HG03571 (cell line): ENCODE measurements around the gene ITGB3.
A peak's percentile ranks its signal among the peaks of the same experiment; 100 is the strongest.

Source experiments
- ATAC-seq: cut with Tn5 transposase; IDR thresholded peaks from one replicate; pipeline ENCODE4 v1.9.1; 2021; ENCODE audit not compliant: unreplicated experiment

Gene ITGB3

DNA sequence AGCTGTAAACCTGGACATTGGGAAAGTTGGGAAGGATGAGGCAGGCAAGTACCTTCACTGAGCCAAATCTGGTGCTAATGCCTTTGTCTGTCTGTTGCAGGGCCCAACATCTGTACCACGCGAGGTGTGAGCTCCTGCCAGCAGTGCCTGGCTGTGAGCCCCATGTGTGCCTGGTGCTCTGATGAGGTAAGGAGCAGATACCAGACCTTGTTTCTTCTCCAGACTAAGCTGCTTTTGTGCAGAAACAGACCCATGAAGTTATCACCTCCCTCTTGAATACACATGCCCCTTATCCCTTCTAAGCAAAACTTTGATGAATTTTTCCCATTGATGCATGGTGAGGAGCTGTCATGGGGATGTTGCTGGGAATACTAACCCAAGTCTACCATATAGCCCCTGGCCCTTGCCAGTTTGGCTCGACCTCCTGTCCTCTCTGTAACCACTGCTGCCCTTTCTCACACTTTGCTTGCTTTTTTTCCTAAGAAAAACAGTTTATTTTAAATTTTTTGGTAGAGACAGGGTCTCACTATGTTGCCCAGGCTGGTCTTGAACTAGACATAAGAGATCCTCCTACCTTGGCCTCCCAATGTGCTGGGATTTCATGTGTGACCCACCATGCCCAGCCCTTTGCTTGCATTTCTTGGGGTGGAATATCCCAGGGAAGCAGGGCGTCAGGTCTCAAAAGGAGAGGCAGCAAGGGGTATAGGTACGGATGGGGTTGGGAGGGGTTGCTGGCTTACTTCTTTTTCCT is 20.9 kb downstream of the ITGB3 start:
- no peak for ATAC-seq

DNA sequence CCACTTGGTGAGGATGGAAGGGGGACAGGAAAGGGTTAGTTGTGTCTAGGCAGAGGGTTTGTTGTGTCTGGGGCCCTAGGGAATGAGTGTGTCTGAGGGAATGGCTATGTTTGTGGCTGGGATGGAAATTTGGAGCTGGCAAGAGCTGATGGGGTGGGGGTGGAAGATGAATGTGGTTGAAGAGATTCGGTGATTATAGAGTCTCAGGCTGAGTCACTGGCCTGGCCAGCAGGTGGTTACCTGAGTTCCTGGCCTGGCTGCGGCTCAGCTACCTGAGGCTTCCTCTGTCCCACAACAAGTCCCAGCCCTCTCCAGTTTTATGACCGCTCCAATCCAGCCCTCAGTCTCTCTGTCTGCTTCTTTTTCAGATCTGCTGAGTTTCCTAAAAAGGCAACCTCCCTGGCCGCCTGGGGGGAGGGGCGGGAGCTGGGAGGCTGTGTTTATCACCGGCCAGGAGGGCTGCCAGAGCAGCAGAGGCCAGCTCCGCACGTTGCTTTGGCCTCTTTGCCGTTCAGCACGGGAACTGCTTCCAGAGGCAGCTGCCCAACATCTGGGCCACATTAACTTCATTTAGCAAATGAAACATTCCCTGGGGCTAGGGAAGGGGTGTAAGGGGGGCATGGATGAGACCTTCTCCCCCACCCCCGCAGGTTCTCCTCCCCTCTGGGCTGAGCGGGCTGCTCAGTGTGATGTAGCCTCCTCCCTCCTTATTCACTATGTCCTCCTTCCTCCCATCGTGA is 21.8 kb downstream of the ITGB3 start:
- no peak for ATAC-seq

DNA sequence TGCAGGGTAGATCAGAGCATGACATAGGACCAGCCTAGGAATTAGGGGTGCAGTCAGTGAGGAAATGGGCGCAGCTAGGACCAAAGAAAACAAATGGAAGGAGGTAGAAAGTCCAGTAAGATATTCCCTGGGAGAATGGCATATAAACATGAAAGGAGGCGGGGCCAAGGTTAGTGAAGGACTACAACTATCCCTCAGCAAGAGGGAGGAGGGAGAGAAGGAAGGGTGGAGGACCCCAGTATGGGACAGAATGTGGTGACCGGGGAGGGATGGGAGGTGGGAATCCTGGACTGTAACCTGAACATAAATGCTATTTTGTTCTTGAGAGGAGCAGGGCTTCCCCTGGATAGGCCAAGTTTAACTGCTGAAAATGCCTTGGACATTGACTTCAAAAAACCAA is 22.8 kb downstream of the ITGB3 start:
- ATAC-seq = no peak

DNA sequence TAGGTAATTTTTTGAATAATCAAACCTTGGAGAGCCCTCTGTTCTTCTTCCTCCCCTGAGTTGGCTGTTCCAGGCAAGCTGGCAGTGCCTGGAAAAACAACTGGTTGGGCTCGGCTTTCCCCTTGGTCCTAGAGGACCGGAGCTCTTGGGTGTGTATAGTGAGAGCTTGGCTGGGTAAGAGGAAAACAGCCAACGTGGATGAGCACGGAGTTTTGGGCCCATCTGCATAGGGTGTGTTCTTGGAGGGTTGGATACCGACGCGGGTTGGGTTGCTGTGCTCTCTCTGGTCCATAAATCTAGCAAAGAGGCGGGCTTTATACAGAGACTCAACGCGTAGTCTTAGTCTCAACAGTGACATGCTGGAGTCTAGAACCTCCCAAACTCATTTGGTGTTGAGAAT is 23.2 kb downstream of the ITGB3 start:
- no peak for ATAC-seq

DNA sequence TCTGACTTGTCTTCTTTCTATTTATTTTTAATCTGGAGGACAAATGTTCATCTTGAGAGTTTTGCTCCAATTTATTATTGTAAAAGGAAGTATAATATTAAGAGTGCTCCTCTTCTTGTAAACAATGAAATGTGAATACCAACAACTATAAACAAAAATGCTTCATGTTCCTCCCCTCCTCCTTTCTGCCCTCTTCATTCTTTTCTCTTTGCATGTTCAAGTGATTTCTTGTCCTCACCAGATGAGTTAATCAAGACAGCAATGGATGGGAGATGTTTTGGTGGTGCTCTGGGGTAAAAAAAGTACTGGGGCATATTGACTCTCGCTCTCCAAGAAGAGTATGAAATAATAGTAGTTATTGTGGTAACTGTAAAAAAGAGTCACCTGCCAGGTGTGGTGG is 24.3 kb downstream of the ITGB3 start:
- ATAC-seq = no peak

DNA sequence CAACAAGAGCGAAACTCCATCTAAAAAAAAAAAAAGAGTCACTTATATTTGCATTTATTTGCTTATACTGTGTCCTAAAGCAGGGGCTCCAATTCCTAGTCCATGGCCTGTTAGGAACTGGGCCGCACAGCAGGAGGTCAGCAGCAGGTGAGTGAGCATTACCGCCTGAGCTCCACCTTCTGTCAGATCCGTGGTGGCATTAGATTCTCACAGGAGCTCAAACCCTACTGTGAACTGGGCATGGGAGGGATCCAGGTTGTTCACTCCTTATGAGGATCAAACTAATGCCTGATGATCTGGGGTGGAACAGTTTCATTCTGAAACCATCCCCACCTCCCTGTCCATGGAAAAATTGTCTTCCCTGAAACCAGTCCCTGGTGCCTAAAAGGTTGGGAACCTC is 24.9 kb downstream of the ITGB3 start:
- peak; percentile 7 for ATAC-seq

DNA sequence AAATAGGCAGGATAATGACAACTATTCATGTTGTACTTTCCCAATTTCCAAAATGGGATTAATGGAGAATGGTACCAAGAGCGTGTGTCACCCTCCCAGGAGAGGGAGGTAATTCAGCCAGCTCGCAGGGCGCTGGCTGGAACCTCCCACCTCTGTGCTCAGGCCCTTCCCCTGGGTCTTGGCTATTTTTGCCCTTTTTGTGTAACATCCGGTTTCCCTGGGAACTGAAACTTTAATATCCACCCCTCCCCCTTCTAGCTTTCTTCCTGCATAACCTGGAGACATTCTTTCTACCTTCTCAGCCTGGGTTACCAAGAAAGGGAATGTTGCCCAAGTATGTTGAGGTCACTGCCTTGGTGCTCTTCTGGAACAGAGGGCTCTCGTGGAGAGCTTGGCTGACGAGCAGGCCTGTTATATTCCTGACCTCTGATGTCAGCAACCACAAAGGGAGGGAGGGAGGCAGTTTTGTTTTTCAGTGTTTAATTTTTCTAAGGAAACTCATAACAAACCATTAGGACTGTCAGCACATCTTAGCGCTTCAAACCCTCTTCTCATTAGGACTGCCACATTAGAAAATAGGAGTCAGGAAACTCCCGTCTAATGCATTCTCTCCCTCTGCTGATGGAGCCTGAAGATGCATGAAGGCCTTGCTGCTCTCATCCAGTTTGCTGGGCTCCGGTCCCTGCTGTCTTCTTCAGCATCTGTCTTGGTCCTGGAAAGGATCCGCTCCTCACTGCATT is 25.6 kb downstream of the ITGB3 start:
- peak; percentile 68 for ATAC-seq

DNA sequence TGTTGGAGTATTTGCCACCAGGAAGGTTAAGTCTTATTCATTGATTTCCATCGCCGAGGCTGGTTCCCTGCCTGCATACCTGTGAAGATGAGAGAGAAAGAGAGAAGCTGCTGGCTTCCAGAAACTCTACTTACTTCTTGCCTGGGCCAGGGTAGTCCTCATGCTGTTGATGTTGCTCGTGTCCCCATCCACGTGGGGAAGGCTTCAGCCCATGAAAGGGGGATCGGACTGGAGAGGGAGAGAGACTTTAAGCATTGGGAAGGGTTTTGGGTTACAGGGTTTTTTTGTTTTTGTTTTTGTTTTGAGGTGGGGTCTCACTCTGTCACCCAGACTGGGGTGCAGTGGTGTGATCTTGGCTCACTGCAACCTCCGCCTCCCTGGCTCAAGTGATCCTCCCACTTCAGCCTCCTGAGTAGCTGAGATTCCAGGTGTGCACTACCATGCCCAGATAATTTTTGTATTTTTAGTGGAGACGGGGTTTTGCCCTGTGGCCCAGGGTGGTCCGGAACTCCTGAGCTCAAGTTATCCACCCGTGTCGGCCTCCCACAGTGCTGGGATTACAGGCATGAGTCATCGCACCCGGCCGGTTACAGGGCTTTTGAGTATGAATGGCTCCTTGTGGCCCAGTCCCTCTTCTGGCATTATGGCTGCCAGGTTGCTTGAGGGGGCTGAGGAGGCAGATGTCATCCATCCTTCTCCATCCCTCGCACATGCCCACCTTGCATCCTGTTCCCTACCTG is 26.6 kb downstream of the ITGB3 start:
- ATAC-seq = no peak

DNA sequence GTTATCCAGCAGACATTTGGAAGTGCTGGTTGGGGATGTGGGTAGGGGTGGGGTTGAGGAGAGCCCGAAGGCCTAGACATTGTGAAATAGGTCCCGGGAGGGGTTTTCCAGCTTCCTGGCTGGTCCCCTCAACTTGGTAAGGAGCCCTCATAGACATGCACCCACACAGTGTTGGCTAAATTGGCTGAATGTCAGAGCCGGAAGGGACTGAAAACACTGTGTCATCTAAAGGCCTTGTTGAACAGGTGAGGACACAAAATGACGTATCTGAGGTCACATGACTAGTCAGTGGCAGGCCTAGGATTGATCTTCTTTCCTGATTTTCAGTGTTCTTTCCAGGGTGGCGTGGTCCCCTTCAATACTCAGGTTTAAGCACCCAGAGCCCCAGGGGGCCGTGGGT is 27.6 kb downstream of the ITGB3 start:
- ATAC-seq = no peak

DNA sequence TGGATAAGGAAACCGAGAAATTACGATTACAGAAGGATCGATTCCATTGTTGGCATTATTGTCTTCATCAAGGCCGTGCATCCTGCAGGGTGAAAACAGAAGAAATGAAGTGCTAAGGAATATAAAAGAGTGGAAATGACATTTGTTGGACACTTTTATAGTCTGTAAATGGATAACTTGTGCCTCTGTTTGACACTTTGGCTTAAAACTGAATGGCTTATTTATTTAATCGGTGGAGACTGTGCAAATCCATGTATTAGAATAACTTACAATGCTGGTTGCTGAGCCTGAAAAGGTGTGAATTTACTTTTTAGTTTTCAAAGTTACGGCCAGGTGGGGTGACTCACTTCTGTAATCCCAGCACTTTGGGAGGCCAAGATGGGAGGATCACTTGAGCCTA is 31.4 kb downstream of the ITGB3 start:
- no peak for ATAC-seq

DNA sequence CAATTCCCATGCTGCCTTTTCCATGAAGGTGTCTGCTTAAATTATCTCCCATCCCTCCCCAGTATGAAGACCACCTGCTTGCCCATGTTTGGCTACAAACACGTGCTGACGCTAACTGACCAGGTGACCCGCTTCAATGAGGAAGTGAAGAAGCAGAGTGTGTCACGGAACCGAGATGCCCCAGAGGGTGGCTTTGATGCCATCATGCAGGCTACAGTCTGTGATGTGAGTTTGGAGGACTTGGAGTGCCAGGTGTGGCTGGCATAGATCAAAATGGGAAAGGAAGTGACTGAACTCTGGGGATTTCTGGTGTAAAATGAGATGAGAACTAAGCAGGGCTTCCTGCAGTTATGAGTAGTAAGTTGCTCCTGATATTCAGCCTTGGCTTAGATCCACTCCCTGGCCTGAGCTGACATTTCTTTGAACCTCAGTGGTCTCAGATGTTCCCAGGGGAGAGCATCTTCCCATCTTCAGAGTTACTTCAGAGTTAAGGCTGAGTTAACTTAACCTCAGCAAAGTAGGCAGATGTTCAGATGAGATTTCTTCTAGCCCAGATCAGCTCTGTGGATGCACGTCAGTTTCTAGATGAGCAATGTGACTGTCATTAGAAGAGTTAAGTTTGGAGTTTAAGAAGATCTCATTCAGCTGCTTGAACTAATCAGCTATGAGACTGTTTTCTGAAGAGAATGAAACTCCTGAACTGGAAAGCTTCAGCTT is 32.7 kb downstream of the ITGB3 start:
- peak; percentile 66 for ATAC-seq

DNA sequence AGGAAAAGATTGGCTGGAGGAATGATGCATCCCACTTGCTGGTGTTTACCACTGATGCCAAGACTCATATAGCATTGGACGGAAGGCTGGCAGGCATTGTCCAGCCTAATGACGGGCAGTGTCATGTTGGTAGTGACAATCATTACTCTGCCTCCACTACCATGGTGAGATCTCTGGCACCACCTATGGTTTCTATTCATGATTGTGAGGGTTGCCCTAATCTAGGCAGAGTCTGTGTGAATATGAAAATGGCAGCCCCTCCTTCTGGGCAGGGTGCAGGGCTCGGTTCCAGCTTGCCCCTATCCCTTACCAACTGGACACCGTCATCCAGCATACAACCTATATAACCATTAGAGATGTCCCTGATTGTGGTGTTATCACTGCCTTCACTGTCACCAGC is 33.4 kb downstream of the ITGB3 start:
- ATAC-seq = no peak

DNA sequence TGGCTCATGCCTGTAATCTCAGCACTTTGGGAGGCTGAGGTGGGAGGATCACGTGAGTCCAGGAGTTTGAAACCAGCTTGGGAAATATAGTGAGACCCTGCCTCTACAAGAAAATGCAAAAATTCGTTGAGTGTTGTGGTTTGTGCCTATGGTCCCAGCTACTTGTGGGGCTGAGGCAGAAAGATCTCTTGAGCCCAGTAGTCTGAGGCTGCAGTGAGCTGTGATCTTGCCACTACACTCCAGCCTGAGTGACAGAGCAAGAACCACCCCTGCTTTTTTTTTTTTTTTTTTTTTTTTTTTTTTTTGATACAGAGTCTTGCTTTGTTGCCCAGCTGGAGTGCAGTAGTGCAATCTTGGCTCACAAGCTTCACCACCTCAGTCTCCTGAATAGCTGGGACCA is 34.0 kb downstream of the ITGB3 start:
- no peak for ATAC-seq

DNA sequence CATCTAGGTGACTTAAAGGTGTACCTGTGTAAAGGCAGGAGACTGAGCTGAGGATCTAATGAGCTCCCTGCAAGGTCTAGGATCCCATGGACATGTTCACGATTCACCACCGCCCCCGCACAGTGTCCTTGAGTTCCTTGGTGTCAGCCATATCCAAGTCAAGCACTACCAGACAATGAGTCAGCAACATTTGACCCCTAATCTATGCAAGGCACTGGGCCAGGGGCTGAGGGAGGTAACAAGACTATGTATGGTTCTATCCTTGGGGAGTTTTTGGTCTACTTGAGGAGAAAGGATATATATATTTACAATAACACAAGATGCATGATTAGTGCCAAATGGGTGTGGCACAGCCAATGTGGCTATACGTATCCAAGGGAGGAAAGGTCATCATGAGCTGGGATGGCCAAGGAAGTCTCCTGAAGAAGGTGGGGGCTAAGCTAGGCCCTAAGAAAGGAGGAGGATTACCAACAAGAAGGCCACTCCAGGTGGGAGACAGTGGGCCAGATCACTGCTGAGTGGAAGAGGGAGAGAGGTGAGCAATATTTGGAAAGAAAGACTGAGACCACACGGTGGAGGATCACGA is 35.0 kb downstream of the ITGB3 start:
- ATAC-seq = no peak

DNA sequence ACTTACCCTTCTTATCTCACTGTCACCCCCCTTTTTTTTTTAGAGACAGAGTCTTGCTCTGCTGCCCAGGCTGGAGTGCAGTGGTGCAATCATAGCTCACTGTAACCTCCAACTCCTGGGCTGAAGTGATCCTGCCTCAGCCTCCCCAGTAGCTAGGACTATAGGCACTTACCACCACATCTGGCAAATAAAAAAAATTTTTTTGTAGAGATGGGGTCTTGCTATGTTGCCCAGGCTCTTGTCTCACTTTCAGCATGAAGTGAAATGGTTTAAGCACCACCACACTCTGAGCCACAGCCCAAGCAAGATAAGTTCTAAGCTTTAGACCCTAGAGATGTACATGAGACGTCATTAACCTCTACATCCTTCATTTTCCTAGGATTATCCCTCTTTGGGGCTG is 35.7 kb downstream of the ITGB3 start:
- ATAC-seq = no peak

DNA sequence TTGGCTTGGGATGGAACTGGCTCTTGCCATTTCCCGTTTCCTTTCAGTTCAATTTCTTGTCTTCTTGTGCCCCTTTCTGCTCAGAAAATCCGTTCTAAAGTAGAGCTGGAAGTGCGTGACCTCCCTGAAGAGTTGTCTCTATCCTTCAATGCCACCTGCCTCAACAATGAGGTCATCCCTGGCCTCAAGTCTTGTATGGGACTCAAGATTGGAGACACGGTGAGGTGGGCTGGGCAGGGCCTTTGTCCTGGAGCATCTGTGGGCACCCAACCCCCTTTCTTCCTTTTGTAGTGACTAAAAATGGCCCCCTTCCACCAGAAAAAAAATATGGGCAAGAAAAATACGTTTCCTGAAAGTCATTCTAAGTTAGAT is 37.2 kb downstream of the ITGB3 start:
- no peak for ATAC-seq

DNA sequence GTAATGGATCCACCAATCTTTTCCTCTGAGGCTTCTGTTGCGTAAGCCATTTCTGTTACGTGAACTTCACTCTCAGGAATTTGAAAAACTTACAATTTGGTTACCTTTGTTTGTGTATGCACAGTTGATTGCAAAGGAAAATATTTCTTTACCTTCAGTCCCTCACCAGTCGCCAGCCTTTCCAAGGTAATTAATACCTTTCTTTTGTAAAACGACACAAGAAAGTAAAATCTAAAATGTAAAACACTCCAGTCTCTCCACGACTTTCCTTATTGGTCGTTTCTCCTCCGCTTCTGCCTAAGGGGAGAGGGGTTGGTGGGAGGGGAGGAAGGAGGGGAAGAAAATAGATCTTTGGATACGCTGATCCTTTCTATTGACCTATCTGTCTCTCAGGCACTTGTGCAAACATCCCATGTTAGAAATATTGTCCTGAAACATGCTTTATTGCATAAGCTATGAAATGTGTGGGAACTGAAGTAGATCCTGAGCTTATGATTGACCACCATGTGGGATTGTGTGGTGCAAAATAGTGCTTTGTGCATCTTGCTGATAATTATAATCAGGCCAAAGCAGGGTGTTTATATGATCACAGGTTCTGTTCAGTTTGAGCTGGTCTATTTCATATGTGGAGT is 37.7 kb downstream of the ITGB3 start:
- no peak for ATAC-seq

DNA sequence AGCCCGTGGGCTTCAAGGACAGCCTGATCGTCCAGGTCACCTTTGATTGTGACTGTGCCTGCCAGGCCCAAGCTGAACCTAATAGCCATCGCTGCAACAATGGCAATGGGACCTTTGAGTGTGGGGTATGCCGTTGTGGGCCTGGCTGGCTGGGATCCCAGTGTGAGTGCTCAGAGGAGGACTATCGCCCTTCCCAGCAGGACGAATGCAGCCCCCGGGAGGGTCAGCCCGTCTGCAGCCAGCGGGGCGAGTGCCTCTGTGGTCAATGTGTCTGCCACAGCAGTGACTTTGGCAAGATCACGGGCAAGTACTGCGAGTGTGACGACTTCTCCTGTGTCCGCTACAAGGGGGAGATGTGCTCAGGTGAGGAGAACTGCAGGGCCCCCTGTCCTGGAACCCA is 38.6 kb downstream of the ITGB3 start:
- no peak for ATAC-seq

DNA sequence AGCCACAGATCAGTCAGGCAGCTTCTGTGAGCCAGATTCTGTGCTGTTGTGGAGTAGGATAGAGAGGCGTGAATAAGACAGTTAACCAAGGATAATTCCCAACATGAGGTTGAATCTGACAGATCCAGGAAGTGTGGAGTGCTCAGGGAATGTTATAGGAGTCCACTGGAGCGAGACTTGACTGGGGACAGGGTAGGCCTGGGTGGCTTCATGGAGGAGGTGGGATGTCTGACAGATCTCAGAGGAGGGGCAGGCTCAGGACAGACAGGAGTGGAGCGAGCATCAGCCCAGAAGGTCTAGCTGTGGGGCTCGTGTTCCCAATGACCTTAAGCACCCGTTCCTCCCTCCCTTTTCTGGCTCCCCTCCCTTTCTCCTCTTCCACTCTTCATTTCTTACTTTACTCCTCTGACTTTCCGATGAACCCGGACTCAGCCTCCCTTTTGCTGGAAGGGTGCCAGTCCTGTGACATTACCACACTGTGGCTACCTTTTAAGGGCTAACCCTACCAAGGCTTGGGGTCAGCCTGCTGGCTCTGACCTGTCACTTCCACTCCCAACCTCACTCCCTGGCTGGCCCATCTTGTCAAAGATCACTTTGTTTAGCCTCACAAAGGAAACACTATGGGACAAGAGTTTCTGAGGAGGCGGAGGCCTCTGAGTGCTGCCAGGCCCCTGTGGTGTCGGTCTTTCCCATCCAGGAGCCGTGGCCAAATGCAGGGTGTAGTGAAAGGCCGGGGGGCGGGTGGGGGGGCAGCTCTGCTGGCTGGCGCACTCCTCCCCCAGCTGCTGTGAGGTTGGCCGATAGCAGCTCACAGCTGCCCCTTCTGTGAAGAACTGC is 41.6 kb downstream of the ITGB3 start:
- no peak for ATAC-seq
